Colon (tissue), 2 donors: ENCODE measurements around the gene DUOX1.

ENCODE experiments used
- FAIRE-seq: peaks from 2 replicates; lab custom pipeline; 2012; peaks lifted over from hg19 to GRCh38; lab: Jason Lieb, UNC
- donor health status: control.
- donor health status: control.

DUOX1 gene

DNA sequence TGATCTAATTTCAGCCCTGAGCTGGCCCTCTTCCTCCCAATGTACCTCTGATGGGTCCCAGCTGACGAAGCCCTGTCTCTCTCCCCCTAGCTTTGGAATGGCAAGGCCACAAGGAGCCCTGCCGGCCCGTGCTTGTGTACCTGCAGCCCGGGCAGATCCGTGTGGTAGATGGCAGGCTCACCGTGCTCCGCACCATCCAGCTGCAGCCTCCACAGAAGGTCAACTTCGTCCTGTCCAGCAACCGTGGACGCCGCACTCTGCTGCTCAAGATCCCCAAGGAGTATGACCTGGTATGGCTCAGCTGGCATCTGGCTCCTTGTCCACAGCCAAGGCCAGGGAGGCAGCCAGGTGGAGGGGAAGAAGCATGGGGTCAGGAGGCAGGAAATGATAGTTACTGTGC is 14.2 kb downstream of the DUOX1 start:
- no peak for FAIRE-seq

DNA sequence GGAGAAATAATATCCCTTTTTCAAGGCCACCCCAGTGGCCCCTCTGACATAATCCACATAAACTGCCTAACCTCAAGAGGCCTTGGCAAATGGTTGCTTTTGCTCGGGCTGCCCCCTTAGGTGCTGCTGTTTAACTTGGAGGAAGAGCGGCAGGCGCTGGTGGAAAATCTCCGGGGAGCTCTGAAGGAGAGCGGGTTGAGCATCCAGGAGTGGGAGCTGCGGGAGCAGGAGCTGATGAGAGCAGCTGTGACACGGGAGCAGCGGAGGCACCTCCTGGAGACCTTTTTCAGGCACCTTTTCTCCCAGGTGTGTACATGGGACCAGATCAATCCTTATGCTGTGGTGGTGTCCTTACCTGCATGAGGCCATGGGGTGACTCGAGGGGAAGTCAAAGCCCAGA is 15.0 kb downstream of the DUOX1 start:
- FAIRE-seq, result no peak

DNA sequence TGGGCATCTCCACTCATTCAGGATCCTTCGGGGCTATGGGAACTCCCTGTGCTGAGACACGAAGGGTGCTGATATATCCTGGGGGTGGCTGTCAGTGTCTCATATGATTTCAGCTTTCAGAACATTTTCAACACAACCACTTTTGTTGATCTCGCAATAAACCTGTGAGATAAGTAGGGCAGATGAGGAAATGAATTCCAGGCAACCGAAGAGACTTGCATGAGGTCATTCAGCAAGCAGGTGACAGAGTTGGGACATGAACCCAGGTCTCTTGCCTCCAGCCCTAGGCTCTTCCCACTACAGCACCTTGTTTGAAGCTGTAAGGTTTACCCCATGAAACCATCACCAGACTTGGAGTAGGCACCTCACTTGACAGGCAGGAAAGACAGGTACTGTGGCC is 16.6 kb downstream of the DUOX1 start:
- no peak for FAIRE-seq

GRCh38 chr15:45147606-45148005 is 17.8 kb downstream of the DUOX1 start:
- FAIRE-seq, result no peak

DNA sequence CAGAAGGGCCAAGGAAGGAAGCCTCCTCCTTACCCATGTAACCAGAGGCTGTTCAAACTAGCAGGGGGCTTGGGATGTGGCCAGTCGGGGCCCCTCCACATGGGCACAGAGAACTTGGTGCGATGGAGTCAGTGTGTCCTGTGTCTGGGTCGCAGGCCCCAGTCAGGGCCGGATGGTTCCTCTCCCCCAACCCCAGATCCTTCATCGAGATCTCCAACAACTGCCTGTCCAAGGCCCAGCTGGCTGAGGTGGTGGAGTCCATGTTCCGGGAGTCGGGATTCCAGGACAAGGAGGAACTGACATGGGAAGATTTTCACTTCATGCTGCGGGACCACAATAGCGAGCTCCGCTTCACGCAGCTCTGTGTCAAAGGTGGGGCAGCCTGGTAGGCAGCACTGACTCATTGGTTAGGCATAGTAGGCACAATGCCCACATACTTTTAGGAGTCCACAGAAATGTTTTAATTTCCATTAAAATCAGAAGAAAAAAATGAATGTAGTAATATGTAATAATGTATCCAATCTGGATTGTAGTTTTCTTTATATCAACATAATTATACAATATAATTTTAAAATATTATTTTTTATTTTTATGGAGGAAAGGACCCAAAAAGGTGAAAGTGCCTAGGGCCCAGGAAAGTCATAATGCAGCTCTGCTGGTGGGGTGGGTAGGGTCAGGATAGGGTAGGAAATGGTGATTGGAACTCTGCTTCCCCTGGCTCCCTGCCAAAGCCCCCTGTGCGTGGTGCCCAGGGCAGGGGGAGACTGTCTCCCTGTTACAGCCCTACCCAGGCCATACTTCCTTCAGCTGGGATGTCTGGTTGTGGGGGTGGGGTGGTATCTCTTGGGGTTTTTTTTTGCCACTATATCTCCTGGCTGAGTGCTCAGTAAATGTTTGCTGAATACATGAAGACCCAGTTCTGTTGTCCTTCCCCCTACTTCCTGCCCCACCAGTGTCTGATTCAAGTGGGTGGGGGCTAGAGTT is 18.6 kb downstream of the DUOX1 start:
- FAIRE-seq, result no peak

DNA sequence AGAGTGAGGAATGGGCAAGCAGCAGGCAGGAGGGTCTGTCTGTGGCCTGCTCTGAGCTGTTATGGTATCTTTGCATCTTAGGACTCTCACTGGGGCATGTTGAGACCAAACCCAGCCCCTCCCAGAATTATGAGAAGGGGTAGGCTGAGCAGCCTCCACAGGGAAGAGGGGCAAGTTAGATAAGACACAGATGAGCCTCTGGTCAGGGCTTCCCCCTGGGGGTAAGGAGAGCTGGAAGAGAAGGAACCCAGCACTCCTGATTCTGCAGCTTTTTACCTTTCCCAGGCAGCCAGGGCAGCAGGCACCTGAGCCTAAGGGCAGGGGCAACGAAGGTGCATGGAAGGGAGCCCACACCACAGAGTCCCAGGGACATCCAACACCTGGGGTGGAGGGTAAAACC is 19.3 kb downstream of the DUOX1 start:
- no peak for FAIRE-seq

DNA sequence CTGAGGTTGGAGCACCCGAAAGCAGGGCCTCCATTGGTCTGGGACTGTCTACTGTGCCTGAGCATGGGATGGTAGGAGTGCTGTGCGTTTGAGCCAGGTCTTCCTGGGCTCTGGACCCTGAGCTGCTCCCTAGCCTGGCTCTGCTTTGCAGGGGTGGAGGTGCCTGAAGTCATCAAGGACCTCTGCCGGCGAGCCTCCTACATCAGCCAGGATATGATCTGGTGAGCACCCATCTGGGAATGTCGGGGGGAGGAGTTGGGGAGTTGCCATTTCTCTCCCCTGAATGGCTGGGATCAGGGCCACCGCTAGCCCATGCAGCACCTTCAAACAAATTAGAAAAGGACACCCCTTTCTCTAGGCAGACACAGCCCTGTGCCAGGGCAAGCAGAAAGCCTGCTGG is 20.7 kb downstream of the DUOX1 start:
- FAIRE-seq, result no peak

DNA sequence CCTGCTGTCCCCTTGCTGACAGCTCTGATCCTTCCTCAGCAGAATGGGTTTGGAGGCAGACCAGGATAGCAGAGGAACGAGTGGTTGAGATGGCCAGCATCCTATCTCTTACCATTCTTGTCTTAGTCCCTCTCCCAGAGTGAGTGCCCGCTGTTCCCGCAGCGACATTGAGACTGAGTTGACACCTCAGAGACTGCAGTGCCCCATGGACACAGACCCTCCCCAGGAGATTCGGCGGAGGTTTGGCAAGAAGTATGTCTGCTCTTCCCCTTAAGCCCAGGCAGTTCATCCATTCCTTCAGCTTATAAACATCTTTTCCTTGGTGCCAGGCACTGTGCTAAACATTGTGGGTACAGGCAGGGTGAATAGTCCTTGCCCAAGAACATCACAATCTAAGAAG is 21.2 kb downstream of the DUOX1 start:
- no peak for FAIRE-seq

DNA sequence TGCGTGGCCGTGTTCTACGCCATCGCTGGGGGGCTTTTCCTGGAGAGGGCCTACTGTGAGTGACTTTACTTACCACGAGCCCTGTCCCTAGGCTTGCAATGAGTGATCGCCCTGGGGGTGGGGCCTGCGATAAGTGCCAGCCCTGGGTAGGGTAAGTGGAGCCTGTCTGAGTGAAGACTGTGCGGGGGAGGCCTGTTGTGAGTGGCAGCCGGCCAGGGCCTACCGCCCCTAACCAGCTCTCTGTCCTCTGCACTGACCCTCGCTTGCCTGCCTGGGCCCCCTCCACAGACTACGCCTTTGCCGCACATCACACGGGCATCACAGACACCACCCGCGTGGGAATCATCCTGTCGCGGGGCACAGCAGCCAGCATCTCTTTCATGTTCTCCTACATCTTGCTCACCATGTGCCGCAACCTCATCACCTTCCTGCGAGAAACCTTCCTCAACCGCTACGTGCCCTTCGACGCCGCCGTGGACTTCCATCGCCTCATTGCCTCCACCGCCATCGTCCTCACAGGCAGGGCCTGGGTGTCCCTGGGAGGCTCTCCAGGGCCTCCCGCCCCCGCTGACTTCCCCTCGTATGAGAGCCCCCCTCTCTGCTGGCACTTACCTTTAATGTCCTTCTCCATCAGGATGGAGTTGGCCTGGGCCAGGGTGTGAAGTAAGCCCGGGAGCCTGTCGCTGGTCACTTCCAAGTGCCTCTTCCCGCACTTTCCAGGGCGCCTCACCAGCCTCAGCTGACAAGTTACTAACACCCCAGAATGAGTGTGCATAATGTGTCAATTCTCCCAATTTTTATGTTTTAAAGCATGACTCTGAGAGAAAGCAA is 22.4 kb downstream of the DUOX1 start:
- FAIRE-seq, result no peak

DNA sequence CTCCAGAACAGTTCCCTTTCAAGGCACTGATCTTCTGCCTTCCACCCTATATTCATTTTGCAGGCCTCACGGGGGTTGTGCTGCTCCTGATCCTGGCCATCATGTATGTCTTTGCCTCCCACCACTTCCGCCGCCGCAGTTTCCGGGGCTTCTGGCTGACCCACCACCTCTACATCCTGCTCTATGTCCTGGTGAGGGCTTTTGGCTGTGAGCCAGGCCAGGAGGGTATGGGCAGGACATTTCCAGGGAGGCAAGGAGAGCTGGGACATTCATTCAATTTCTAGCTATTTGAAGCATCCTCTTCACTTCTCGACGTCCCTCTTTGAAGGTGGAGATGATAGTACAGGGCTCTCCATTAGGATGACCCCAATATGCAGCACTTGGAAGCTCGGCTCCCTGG is 25.9 kb downstream of the DUOX1 start:
- no peak for FAIRE-seq

- FAIRE-seq, result no peak
Measured at GRCh38 chr15:45156744-45157455, 27.1 kb downstream of the DUOX1 start.

DNA sequence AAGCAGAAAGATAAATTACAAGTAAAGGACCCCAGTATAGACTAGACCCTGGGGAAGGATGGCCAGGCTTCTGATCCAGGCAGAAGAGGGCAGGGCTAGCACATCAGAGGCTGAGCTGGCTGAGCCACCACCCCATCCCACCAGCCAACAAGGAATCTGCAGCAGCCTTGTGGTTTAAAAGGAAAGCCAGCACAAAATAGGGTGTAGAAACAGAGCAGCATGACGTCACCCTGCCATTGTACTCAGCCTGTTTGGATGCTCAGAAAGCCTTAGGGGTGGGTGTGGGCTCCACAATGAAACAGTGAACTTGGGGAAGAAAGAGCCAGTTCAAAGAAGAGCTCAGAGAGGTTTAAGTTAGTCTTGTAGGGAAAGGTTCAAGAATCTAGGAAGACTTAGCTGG is 28.2 kb downstream of the DUOX1 start:
- FAIRE-seq, result no peak

DNA sequence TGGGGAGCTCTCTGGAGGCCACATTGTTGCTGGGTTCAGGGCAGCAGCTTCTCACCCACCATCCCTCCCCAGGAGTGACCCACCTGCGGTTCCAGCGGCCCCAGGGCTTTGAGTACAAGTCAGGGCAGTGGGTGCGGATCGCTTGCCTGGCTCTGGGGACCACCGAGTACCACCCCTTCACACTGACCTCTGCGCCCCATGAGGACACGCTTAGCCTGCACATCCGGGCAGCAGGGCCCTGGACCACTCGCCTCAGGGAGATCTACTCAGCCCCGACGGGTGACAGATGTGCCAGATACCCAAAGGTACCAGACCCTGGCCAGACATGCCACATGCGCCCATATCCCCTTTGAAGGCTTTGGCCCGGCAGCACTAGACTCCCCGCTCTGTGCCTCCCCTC is 31.9 kb downstream of the DUOX1 start:
- no peak for FAIRE-seq

DNA sequence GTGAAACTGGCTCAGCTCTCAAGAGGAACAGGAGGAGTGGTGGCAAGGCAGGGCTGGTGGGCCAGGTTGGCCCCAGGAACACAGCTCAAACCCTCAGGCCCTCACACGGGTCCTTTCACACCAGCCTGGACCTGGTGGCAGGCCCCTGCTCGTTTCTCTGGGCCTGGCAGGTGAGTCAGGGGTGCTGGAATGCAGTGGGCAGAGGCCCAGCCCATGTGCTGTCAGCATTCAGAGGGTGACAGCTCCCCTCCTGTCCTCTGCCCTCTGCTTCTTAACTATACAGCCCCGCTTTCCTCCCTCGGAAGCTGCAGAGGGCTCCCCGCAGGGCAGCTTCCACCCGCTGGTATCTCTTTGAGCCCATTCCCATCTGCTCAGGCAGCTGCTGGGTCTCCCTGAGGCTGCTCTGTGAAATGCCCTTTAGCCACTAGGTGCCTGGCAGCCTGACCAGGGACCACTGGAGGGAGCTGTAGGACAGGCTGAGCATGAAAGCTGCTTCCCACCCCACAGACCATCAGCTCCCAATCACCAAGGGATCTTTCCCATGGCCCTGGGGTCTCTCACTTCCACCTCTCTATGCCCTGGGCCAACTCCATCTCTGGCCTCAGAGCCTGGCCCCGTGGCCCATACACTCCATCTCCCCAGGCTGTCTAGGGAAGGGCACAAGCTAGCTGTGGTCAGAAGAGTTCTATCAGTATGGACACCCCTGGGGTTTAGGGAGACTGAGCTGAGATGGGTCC is 33.1 kb downstream of the DUOX1 start:
- FAIRE-seq, result no peak

DNA sequence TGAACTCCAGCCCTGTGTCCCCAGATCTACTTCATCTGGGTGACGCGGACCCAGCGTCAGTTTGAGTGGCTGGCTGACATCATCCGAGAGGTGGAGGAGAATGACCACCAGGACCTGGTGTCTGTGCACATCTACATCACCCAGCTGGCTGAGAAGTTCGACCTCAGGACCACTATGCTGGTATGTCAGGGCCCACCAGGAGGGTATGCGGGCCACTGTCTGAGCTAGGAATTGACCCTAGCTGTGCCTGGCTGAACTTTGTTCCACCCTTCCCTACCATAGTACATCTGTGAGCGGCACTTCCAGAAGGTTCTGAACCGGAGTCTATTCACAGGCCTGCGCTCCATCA is 33.7 kb downstream of the DUOX1 start:
- no peak for FAIRE-seq

GRCh38 chr15:45164914-45165313 is 35.1 kb downstream of the DUOX1 start:
- FAIRE-seq, result no peak

DNA sequence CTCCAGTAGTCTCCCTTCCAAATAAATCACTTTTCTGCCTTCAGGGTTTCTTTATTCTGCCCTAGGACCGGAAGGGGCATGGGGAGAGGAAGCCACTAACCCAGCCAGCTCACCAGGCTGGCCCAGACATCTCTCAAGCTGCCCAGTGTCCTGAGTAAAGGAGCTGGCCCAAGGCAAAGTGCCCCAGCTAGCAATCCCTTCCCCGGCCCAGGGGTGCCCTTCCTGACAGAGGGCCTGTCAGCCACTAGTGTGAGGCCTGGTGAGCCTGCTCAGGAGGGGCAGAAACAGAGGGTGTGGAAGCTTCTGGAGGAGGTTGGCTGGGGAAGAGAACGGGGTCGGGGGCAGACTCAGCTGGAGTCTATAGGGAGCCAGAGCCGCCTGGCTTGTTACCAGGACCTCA is 35.7 kb downstream of the DUOX1 start:
- FAIRE-seq, result no peak

DNA sequence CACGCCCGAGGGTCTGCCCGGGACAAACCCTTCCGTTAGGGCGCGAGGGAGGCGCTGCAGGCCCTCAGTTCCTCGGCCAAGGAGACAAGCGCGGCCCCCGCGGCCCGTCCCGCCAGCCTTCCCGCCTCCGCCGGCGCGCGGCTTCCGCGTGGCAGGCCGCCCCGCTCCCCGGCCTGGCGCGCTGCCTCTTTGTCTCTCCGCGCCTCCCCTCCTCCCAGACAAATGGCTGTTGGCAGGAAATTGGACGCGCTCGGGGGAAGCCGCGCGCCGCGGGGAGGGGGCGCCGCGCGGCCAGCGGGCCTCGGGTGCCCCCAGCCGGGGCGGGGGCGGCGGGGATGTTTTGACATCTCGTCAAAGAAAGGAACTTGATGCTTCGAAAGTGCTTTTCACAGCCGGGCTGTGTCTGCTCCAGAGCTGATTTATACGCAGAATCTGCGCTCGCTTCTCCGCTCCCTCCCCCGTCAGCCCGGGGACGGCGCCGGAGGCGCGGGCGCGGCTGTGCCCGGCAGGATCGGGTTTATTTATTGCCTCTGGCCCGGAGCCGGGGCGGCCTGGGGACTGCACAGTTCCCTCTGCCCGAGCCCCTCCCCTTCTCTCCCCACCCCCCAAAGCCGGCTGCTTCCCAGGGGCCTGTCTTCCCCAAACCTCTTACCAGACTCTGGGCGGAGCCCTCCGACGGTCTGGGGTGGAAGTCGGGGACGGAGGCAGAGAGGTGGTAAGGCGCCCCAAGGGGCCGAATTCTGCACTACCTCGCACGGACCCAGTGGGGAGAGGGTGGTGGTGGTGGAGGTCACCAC is 37.2 kb downstream of the DUOX1 start:
- FAIRE-seq, result no peak

- no peak for FAIRE-seq
Measured at GRCh38 chr15:45167631-45168205, 37.9 kb downstream of the DUOX1 start.

DNA sequence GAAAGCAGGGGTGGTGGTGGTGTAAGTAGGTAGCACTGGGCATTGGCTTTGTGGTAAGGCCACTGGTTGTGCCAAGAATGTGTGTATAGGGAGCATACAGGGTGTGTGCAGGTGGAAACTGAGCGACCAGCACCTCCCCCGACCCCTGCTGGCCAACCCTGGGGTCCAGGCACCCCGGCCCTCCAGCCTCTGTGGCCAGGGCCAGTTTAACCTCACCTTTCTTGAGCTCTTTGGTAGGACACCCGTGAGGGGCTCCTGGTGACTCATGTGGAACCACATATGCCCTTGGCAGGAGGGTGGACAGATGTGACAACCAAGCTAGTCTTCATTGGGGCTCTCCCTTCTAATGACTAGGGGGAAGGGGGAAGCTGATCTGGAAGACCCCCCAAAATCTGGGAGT is 38.5 kb downstream of the DUOX1 start:
- no peak for FAIRE-seq
